Choroid plexus epithelial cell (primary cell): Measurements from ENCODE around the gene FRMPD2.

Source experiments
- DNase-seq: peaks from one replicate; pipeline ENCODE4 v3.0.0-alpha.2; 2010; ENCODE audit warnings: low read depth
- H3K4me3 ChIP-seq: 2 replicates; pipeline ENCODE4 v1.5.1; 2011; ENCODE audit warnings: low read depth, mild to moderate bottlenecking, control low read depth, low read length, moderate library complexity
- CTCF ChIP-seq: conservative IDR thresholded peaks from 2 replicates; pipeline ENCODE4 v1.5.1; 2011; ENCODE audit warnings: low read depth, mild to moderate bottlenecking, control low read depth, inconsistent platforms, low read length, moderate library complexity

FRMPD2 gene

GRCh38 chr10:48274636-48275035, at the start of gene FRMPD2:
Gene FRMPD2 (minus strand): TSS chr10:48274696. CDS start chr10:48274567, 129 bp downstream.
- no peak for DNase-seq
- H3K4me3 ChIP-seq = no peak within 1 kb of the TSS
- TF ChIP-seq CTCF = no peak

- H3K4me3 ChIP-seq = no peak overlapping the region
- no peak for DNase-seq
- no peak for TF ChIP-seq CTCF
Observed at GRCh38 chr10:48322017-48322416, 47.5 kb upstream of the FRMPD2 start.

- no peak for TF ChIP-seq CTCF
- DNase-seq = no peak
Observed at GRCh38 chr10:48317321-48317990, 43.0 kb upstream of the FRMPD2 start.

GRCh38 chr10:48316236-48316635, 41.7 kb upstream of the FRMPD2 start:
- no peak for DNase-seq
- TF ChIP-seq CTCF = no peak

More at GRCh38 chr10:48317321-48317990, 43.0 kb upstream of the FRMPD2 start:
- H3K4me3 ChIP-seq = no peak overlapping the region

GRCh38 chr10:48314107-48314506, 39.6 kb upstream of the FRMPD2 start:
- DNase-seq = no peak
- no peak for TF ChIP-seq CTCF
- H3K4me3 ChIP-seq = no peak overlapping the region

More at GRCh38 chr10:48316236-48316635, 41.7 kb upstream of the FRMPD2 start:
- no peak overlapping the region for H3K4me3 ChIP-seq

GRCh38 chr10:48309711-48310226, 35.3 kb upstream of the FRMPD2 start:
- peak; percentile 14 for TF ChIP-seq CTCF
- H3K4me3 ChIP-seq = no peak overlapping the region
- DNase-seq = peak; percentile 72

GRCh38 chr10:48307711-48308018, 33.2 kb upstream of the FRMPD2 start:
- H3K4me3 ChIP-seq = peak overlapping the region; percentile 79
- DNase-seq = no peak
- no peak for TF ChIP-seq CTCF
